NB4 (cell line): ENCODE measurements around the gene MTMR1.
A peak's percentile ranks its signal among the peaks of the same experiment; 100 is the strongest.

Experiments used
- DNase-seq: peaks from one replicate; pipeline ENCODE4 v3.0.0; 2010; ENCODE audit warnings: low read depth
- H3K4me3 ChIP-seq: one replicate; pipeline ENCODE4 v1.5.1; 2011; ENCODE audit warnings: mild to moderate bottlenecking, low read depth, low read length, moderate library complexity
- CTCF ChIP-seq: IDR thresholded peaks from one replicate; pipeline ENCODE4 v1.5.1; 2012; ENCODE audit warnings: low read depth, low read length
- MAX ChIP-seq: IDR thresholded peaks from 2 replicates; pipeline ENCODE4 v1.6.1; 2011; ENCODE audit warnings: low read depth, low read length
- MYC ChIP-seq: IDR thresholded peaks from 2 replicates; pipeline ENCODE4 v1.6.1; 2011; ENCODE audit warnings: low read depth, low read length
- POLR2A ChIP-seq: IDR thresholded peaks from 2 replicates; pipeline ENCODE4 v1.6.1; 2011; ENCODE audit warnings: mild to moderate bottlenecking; ENCODE audit not compliant: insufficient read length; ENCODE audit errors: extremely low read depth

The MTMR1 gene

GRCh38 chrX:150731795-150732194 lies 38.6 kb downstream of the MTMR1 start:
- DNase-seq: peak; percentile 92
- TF ChIP-seq MYC (no peak), POLR2A (no peak), CTCF (no peak), MAX (no peak)
- no peak overlapping the region for H3K4me3 ChIP-seq

- no peak overlapping the region for H3K4me3 ChIP-seq
- DNase-seq: peak; percentile 18
- TF ChIP-seq MAX (no peak), CTCF (no peak), MYC (no peak), POLR2A (no peak)
Measured at GRCh38 chrX:150736475-150736874, 43.3 kb downstream of the MTMR1 start.

GRCh38 chrX:150752124-150752523 lies 58.9 kb downstream of the MTMR1 start:
- no peak overlapping the region for H3K4me3 ChIP-seq
- TF ChIP-seq MAX: no peak
- TF ChIP-seq CTCF: no peak
- TF ChIP-seq MYC: no peak
- TF ChIP-seq POLR2A: no peak
- no peak for DNase-seq

- DNase-seq: no peak
- H3K4me3 ChIP-seq: no peak overlapping the region
- TF ChIP-seq MYC (no peak), MAX (no peak), CTCF (no peak), POLR2A (no peak)
Measured at GRCh38 chrX:150753357-150753756, 60.2 kb downstream of the MTMR1 start.

- H3K4me3 ChIP-seq: no peak overlapping the region
- no peak for TF ChIP-seq MYC
- no peak for TF ChIP-seq MAX
- TF ChIP-seq POLR2A: no peak
- no peak for TF ChIP-seq CTCF
Measured at GRCh38 chrX:150753968-150754367, 60.8 kb downstream of the MTMR1 start.

GRCh38 chrX:150757371-150757770 lies 64.2 kb downstream of the MTMR1 start:
- no peak overlapping the region for H3K4me3 ChIP-seq
- no peak for TF ChIP-seq MAX
- TF ChIP-seq MYC: no peak
- no peak for TF ChIP-seq CTCF
- TF ChIP-seq POLR2A: no peak
- DNase-seq: no peak

More at GRCh38 chrX:150753968-150754367, 60.8 kb downstream of the MTMR1 start:
- no peak for DNase-seq
